C4-2B (cell line): ENCODE data around the gene SCN2B.

Experiments used
- CTCF ChIP-seq: fragments of 450-650 bp; conservative IDR thresholded peaks from 2 replicates; pipeline ENCODE4 v1.5.1; 2017; ENCODE audit warnings: mild to moderate bottlenecking
- ZFX ChIP-seq: fragments of 450-650 bp; IDR thresholded peaks from 2 replicates; pipeline ENCODE4 v1.6.1; 2017

GRCh38 chr11:118142809-118143208, 33.6 kb downstream of the SCN2B start:
- no peak for TF ChIP-seq CTCF
- no peak for TF ChIP-seq ZFX
